ENCODE data around the gene TRMT61A.
"Not testable (repeated sequence)": the region's sequence is repeated elsewhere in the genome, so short reads cannot be mapped to it uniquely, and the experiment has no call there.

The TRMT61A gene

GRCh38 chr14:103523575-103523954 is 5.4 kb upstream of the TRMT61A start:
- DNase-seq = no peak

GRCh38 chr14:103524002-103524935 is 4.7 kb upstream of the TRMT61A start:
- no peak for DNase-seq

GRCh38 chr14:103525430-103526246 is 3.4 kb upstream of the TRMT61A start:
- not testable (repeated sequence) for DNase-seq

- no peak for DNase-seq
Measured at GRCh38 chr14:103526247-103526913, 2.6 kb upstream of the TRMT61A start.

- DNase-seq = no peak
Measured at GRCh38 chr14:103526914-103527248, 2.1 kb upstream of the TRMT61A start.

GRCh38 chr14:103527408-103528145 is 1.4 kb upstream of the TRMT61A start:
- DNase-seq = no peak

GRCh38 chr14:103528146-103528586 is 830 bp upstream of the TRMT61A start:
- no peak for DNase-seq

- no peak for DNase-seq
Measured at GRCh38 chr14:103529383-103530365, 678 bp downstream of the TRMT61A start.

GRCh38 chr14:103530390-103530789 is 1.4 kb downstream of the TRMT61A start:
- no peak for DNase-seq

GRCh38 chr14:103530831-103531230 is 1.8 kb downstream of the TRMT61A start:
- DNase-seq = no peak

- no peak for DNase-seq
Measured at GRCh38 chr14:103531421-103532215, 2.6 kb downstream of the TRMT61A start.

- DNase-seq = no peak
Measured at GRCh38 chr14:103532216-103533136, 3.5 kb downstream of the TRMT61A start.

- no peak for DNase-seq
Measured at GRCh38 chr14:103533137-103533998, 4.4 kb downstream of the TRMT61A start.

GRCh38 chr14:103533999-103534575 is 5.1 kb downstream of the TRMT61A start:
- DNase-seq = no peak

- DNase-seq = no peak
Measured at GRCh38 chr14:103534576-103535061, 5.6 kb downstream of the TRMT61A start.

GRCh38 chr14:103535081-103535890 is 6.3 kb downstream of the TRMT61A start:
- DNase-seq = no peak
